HepG2 (cell line): ENCODE data around the gene SDC1. TPM values are rescaled to one million over a fixed set of nuclear protein-coding genes. Genes with fewer than 3 reads are reported as not detected.

ENCODE experiments used
- EEA1 ChIP-seq: sonication (generic); formaldehyde crosslinking; IDR thresholded peaks from 2 replicates; pipeline ENCODE4 v1.5.1; 2020; ENCODE audit warnings: mild to moderate bottlenecking, missing genetic modification reagents, borderline replicate concordance
- HNRNPUL1 ChIP-seq: fragments of 200-400 bp; formaldehyde crosslinking; IDR thresholded peaks from 2 replicates; pipeline ENCODE4 v1.6.1; 2017; ENCODE audit warnings: low read depth, mild to moderate bottlenecking, low read length, moderate library complexity
- JUN ChIP-seq: sonication (generic); formaldehyde crosslinking; IDR thresholded peaks from 2 replicates; pipeline ENCODE4 v1.4.0; 2020; ENCODE audit warnings: mild to moderate bottlenecking, missing genetic modification reagents
- ZBTB8A ChIP-seq: sonication (generic); formaldehyde crosslinking; IDR thresholded peaks from 2 replicates; pipeline ENCODE4 v1.4.0; 2020; ENCODE audit warnings: mild to moderate bottlenecking, low read depth, missing genetic modification reagents, borderline replicate concordance
- ZMYM4 ChIP-seq: sonication (generic); formaldehyde crosslinking; IDR thresholded peaks from 2 replicates; pipeline ENCODE4 v1.8.1; 2023; ENCODE audit warnings: mild to moderate bottlenecking, missing genetic modification reagents
- ZNF224 ChIP-seq: sonication (generic); formaldehyde crosslinking; IDR thresholded peaks from 2 replicates; pipeline ENCODE4 v1.5.0; 2020; ENCODE audit warnings: mild to moderate bottlenecking, missing genetic modification reagents
- polyA plus RNA-seq, 8 experiments: library from polyadenylated mRNA; depleted of rRNA in 3 of 8; stranded (reverse) in 7 of 8; unstranded in 1 of 8; fragments of >200 nt; fragmentation: Illumina TruSeq in 4 of 8; extraction: Trizol in 4 of 8; gene quantifications; 2 replicates each; pipeline versions ENCODE4 v1.2.1 to v1.2.3, GENCODE V29; 2011 to 2016; ENCODE audit warnings: low read depth in 4 of 8, missing spikeins in 1 of 8, mixed read lengths in 1 of 8; ENCODE audit not compliant: insufficient read depth in 1 of 8
- total RNA-seq, 5 experiments: library from RNA; depleted of rRNA; stranded (reverse); fragments of >200 nt; fragmentation: Illumina TruSeq; extraction: Trizol; gene quantifications; 2 replicates each; pipeline ENCODE4 v1.2.3, GENCODE V29; 2016; ENCODE audit warnings: low read depth in 1 of 5
- TF ChIP-seq, protein P1 (sequence below): sonication (generic); formaldehyde crosslinking; IDR thresholded peaks from 2 replicates; pipeline ENCODE4 v1.5.0; 2020; ENCODE audit warnings: mild to moderate bottlenecking, missing genetic modification reagents, borderline replicate concordance
- TF ChIP-seq, protein P2 (sequence below): IDR thresholded peaks from 2 replicates; pipeline ENCODE4 v1.6.1; 2016; ENCODE audit warnings: mild to moderate bottlenecking, missing biosample characterization, missing genetic modification reagents
- TF ChIP-seq, protein P3 (sequence below), 2 experiments: sonication (generic) in 1 of 2; formaldehyde crosslinking in 1 of 2; IDR thresholded peaks; 2 replicates each; pipeline versions ENCODE4 v1.6.1 to v1.9.0; 2014 to 2022; ENCODE audit warnings: antibody characterized with exemption in 1 of 2, borderline replicate concordance in 1 of 2, inconsistent platforms in 1 of 2, low read depth in 1 of 2, missing genetic modification reagents in 1 of 2
- TF ChIP-seq, protein P4 (sequence below): sonication (generic); formaldehyde crosslinking; IDR thresholded peaks from 2 replicates; pipeline ENCODE4 v1.5.0; 2020; ENCODE audit warnings: mild to moderate bottlenecking, missing genetic modification reagents

Gene SDC1
- total and polyA plus RNA-seq, 2 of the 13 experiments (the other 11 are each of a cell fraction or from before 2014, with no cell fraction given) = 108 to 119 TPM

DNA sequence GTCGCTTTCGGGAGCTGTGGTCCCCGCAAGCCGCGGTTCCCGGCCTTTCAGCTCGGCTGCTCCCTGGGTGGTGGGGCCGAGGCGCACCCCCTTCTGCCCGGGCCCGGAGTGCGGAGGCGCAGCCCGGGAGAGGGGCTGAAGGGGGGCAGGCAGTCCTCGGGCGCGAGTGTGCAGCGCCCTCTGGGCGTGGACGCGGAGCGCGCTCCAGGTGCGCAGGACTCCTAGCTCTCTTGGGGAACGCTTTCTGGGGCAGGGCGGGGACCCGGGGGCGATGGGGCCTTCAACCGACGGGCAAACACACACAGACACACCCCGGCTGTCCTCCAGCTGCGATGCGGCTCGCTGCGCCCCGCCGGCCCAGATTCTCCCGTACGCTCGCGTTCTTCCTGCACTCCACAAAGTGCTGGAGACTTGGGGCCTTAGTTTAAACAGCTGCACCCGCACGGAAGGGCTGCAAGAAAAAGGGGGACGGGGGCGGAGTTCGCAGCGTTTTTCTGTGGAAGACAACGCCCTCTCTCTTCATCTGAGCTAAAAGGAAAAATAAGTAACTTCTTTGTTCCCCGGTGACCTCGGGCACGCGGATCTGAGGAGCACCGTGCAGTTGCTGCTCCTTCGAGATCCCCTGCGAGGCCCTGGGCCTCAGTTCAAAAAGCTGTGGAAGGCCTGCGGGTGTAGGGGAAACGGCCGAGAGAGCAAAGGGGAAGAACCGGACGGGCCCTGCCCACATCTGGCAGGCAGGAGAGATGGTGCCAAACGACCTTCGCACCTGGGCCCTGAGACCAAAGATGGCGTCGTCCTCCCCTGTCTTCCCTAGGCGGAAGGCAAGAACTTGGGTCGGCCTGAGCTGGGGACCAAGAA is 593 bp upstream of the SDC1 start (continued):
- TF ChIP-seq, protein P1, sequence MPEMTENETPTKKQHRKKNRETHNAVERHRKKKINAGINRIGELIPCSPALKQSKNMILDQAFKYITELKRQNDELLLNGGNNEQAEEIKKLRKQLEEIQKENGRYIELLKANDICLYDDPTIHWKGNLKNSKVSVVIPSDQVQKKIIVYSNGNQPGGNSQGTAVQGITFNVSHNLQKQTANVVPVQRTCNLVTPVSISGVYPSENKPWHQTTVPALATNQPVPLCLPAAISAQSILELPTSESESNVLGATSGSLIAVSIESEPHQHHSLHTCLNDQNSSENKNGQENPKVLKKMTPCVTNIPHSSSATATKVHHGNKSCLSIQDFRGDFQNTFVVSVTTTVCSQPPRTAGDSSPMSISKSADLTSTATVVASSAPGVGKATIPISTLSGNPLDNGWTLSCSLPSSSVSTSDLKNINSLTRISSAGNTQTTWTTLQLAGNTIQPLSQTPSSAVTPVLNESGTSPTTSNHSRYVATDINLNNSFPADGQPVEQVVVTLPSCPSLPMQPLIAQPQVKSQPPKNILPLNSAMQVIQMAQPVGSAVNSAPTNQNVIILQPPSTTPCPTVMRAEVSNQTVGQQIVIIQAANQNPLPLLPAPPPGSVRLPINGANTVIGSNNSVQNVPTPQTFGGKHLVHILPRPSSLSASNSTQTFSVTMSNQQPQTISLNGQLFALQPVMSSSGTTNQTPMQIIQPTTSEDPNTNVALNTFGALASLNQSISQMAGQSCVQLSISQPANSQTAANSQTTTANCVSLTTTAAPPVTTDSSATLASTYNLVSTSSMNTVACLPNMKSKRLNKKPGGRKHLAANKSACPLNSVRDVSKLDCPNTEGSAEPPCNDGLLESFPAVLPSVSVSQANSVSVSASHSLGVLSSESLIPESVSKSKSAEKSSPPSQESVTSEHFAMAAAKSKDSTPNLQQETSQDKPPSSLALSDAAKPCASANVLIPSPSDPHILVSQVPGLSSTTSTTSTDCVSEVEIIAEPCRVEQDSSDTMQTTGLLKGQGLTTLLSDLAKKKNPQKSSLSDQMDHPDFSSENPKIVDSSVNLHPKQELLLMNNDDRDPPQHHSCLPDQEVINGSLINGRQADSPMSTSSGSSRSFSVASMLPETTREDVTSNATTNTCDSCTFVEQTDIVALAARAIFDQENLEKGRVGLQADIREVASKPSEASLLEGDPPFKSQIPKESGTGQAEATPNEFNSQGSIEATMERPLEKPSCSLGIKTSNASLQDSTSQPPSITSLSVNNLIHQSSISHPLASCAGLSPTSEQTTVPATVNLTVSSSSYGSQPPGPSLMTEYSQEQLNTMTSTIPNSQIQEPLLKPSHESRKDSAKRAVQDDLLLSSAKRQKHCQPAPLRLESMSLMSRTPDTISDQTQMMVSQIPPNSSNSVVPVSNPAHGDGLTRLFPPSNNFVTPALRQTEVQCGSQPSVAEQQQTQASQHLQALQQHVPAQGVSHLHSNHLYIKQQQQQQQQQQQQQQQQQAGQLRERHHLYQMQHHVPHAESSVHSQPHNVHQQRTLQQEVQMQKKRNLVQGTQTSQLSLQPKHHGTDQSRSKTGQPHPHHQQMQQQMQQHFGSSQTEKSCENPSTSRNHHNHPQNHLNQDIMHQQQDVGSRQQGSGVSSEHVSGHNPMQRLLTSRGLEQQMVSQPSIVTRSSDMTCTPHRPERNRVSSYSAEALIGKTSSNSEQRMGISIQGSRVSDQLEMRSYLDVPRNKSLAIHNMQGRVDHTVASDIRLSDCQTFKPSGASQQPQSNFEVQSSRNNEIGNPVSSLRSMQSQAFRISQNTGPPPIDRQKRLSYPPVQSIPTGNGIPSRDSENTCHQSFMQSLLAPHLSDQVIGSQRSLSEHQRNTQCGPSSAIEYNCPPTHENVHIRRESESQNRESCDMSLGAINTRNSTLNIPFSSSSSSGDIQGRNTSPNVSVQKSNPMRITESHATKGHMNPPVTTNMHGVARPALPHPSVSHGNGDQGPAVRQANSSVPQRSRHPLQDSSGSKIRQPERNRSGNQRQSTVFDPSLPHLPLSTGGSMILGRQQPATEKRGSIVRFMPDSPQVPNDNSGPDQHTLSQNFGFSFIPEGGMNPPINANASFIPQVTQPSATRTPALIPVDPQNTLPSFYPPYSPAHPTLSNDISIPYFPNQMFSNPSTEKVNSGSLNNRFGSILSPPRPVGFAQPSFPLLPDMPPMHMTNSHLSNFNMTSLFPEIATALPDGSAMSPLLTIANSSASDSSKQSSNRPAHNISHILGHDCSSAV = no peak
- TF ChIP-seq HNRNPUL1 (no peak), ZBTB8A (CRISPR knock-in tag) (0 out of 2 replicates have a peak, but pooled peaks have one; percentile 70), EEA1 (CRISPR knock-in tag) (no peak; the same call in 1 of the 2 replicates), JUN (CRISPR knock-in tag) (no peak), ZMYM4 (CRISPR knock-in tag) (peak; percentile 81), ZNF224 (CRISPR knock-in tag) (peak; percentile 73)
- TF ChIP-seq, protein P2, sequence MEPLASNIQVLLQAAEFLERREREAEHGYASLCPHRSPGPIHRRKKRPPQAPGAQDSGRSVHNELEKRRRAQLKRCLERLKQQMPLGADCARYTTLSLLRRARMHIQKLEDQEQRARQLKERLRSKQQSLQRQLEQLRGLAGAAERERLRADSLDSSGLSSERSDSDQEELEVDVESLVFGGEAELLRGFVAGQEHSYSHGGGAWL = peak; percentile 58
- TF ChIP-seq, protein P3, sequence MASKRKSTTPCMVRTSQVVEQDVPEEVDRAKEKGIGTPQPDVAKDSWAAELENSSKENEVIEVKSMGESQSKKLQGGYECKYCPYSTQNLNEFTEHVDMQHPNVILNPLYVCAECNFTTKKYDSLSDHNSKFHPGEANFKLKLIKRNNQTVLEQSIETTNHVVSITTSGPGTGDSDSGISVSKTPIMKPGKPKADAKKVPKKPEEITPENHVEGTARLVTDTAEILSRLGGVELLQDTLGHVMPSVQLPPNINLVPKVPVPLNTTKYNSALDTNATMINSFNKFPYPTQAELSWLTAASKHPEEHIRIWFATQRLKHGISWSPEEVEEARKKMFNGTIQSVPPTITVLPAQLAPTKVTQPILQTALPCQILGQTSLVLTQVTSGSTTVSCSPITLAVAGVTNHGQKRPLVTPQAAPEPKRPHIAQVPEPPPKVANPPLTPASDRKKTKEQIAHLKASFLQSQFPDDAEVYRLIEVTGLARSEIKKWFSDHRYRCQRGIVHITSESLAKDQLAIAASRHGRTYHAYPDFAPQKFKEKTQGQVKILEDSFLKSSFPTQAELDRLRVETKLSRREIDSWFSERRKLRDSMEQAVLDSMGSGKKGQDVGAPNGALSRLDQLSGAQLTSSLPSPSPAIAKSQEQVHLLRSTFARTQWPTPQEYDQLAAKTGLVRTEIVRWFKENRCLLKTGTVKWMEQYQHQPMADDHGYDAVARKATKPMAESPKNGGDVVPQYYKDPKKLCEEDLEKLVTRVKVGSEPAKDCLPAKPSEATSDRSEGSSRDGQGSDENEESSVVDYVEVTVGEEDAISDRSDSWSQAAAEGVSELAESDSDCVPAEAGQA (IDR thresholded peaks at IDR 0.05; ENCODE audit: low read depth) = peak; percentile 68
- TF ChIP-seq, protein P3 (CRISPR knock-in tag; IDR thresholded peaks at IDR 0.05; ENCODE audit: borderline replicate concordance) = no peak
- TF ChIP-seq, protein P4, sequence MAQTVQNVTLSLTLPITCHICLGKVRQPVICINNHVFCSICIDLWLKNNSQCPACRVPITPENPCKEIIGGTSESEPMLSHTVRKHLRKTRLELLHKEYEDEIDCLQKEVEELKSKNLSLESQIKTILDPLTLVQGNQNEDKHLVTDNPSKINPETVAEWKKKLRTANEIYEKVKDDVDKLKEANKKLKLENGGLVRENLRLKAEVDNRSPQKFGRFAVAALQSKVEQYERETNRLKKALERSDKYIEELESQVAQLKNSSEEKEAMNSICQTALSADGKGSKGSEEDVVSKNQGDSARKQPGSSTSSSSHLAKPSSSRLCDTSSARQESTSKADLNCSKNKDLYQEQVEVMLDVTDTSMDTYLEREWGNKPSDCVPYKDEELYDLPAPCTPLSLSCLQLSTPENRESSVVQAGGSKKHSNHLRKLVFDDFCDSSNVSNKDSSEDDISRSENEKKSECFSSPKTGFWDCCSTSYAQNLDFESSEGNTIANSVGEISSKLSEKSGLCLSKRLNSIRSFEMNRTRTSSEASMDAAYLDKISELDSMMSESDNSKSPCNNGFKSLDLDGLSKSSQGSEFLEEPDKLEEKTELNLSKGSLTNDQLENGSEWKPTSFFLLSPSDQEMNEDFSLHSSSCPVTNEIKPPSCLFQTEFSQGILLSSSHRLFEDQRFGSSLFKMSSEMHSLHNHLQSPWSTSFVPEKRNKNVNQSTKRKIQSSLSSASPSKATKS (CRISPR knock-in tag) = no peak
